Tibial nerve (tissue), 4 donors: Measurements from ENCODE around the gene VPS35.

Source experiments
- CTCF ChIP-seq, 5 experiments: fragments of 200-600 bp in 3 of 5; fragments of 450-650 bp in 2 of 5; sonication (generic) in 3 of 5; IDR thresholded peaks; one replicate each; pipeline ENCODE4 v1.5.1; 2016 to 2019; ENCODE audit warnings: antibody characterized with exemption in 5 of 5, mild to moderate bottlenecking in 3 of 5, moderate library complexity in 2 of 5
- EP300 ChIP-seq, 2 donors: sonication (generic); formaldehyde crosslinking; IDR thresholded peaks; one replicate each; pipeline ENCODE4 v1.6.1; 2017; ENCODE audit warnings: antibody characterized with exemption in 2 of 2, mild to moderate bottlenecking in 1 of 2
- POLR2A ChIP-seq, 2 donors: fragments of 450-650 bp; IDR thresholded peaks; one replicate each; pipeline ENCODE4 v1.6.1; 2017; ENCODE audit warnings: antibody characterized with exemption in 2 of 2, mild to moderate bottlenecking in 2 of 2, moderate library complexity in 2 of 2

GRCh38 chr16:46632778-46633733 is 55.9 kb downstream of the VPS35 start:
- TF ChIP-seq CTCF (IDR thresholded peaks at IDR 0.05): no peak
- no peak for TF ChIP-seq POLR2A (IDR thresholded peaks at IDR 0.05)
- no peak for TF ChIP-seq EP300 (IDR thresholded peaks at IDR 0.05)
